Fibroblast of lung (primary cell): ENCODE data around the gene CPNE2. TPM values are rescaled to one million over a fixed set of nuclear protein-coding genes. Genes with fewer than 3 reads are reported as not detected.

ENCODE experiments used
- DNase-seq, 2 donors: peaks; one replicate each; pipeline versions ENCODE4 v3.0.0 to v3.0.0-alpha.2; 2010; ENCODE audit warnings: low read depth in 2 of 2
- H2AFZ ChIP-seq: 2 replicates; pipeline ENCODE4 v1.5.1; 2012; ENCODE audit warnings: low read length, control low read depth, inconsistent platforms
- H3K27ac ChIP-seq: 2 replicates; pipeline ENCODE4 v1.5.1; 2011; ENCODE audit warnings: low read length, control low read depth; ENCODE audit not compliant: insufficient read depth
- H3K27me3 ChIP-seq: 2 replicates; pipeline ENCODE4 v1.5.1; 2011; ENCODE audit warnings: mild to moderate bottlenecking, low read length; ENCODE audit not compliant: control insufficient read depth, insufficient read depth
- H3K36me3 ChIP-seq: 2 replicates; pipeline ENCODE4 v1.5.1; 2011; ENCODE audit warnings: low read length; ENCODE audit not compliant: control insufficient read depth, insufficient read depth
- H3K4me1 ChIP-seq: 2 replicates; pipeline ENCODE4 v1.5.1; 2011; ENCODE audit warnings: low read length; ENCODE audit not compliant: control insufficient read depth, insufficient read depth; ENCODE audit errors: extremely low read depth
- H3K4me2 ChIP-seq: 2 replicates; pipeline ENCODE4 v1.5.1; 2011; ENCODE audit warnings: low read length, control low read depth; ENCODE audit not compliant: insufficient read depth; ENCODE audit errors: extremely low read depth
- H3K4me3 ChIP-seq, 4 experiments: fragments of 200-600 bp in 1 of 4; sonication (generic) in 1 of 4; replicated peaks in 1 of 4; 2 replicates each; pipeline ENCODE4 v1.5.1; 2011 to 2016; ENCODE audit warnings: low read length in 4 of 4, low read depth in 3 of 4, mild to moderate bottlenecking in 3 of 4, control low read depth in 2 of 4, inconsistent platforms in 1 of 4, mixed read lengths in 1 of 4; ENCODE audit not compliant: insufficient read depth in 1 of 4; ENCODE audit errors: control extremely low read depth in 1 of 4
- H3K79me2 ChIP-seq: 2 replicates; pipeline ENCODE4 v1.5.1; 2012; ENCODE audit warnings: mild to moderate bottlenecking, low read length, inconsistent platforms; ENCODE audit not compliant: control insufficient read depth, insufficient read depth
- H3K9ac ChIP-seq: 2 replicates; pipeline ENCODE4 v1.5.1; 2011; ENCODE audit warnings: mild to moderate bottlenecking, low read length, control low read depth; ENCODE audit not compliant: insufficient read depth
- H3K9me3 ChIP-seq: 2 replicates; pipeline ENCODE4 v1.5.1; 2012; ENCODE audit warnings: low read depth, low read length; ENCODE audit not compliant: control insufficient read depth, insufficient read depth
- H4K20me1 ChIP-seq: 2 replicates; pipeline ENCODE4 v1.5.1; 2011; ENCODE audit warnings: low read length; ENCODE audit not compliant: control insufficient read depth, insufficient read depth; ENCODE audit errors: extremely low read depth
- EZH2 ChIP-seq: IDR thresholded peaks from 2 replicates; pipeline ENCODE4 v1.5.1; 2012; ENCODE audit warnings: low read length, control low read depth, mild to moderate bottlenecking; ENCODE audit errors: missing control alignments
- polyA plus RNA-seq, 2 donors: library from polyadenylated mRNA; depleted of rRNA in 1 of 2; stranded (reverse) in 1 of 2; unstranded in 1 of 2; fragments of >200 nt; gene quantifications; 2 replicates each; pipeline ENCODE4 v1.2.1, GENCODE V29; 2011 to 2012; ENCODE audit warnings: missing spikeins in 1 of 2
- total RNA-seq: library from RNA; depleted of rRNA; stranded (reverse); fragments of >200 nt; gene quantifications from 2 replicates; pipeline ENCODE4 v1.2.1, GENCODE V29; 2014
- TF ChIP-seq, protein P1 (sequence below), 2 donors: IDR thresholded peaks in 1 of 2; conservative IDR thresholded peaks in 1 of 2; 1 replicate in 1 of 2; 2 replicates in 1 of 2; pipeline ENCODE4 v1.5.1; 2011 to 2012; ENCODE audit warnings: low read length in 2 of 2, control low read depth in 1 of 2, inconsistent platforms in 1 of 2, low read depth in 1 of 2, mild to moderate bottlenecking in 1 of 2

CPNE2 gene
- total and polyA plus RNA-seq, 2 donors (not counting 1 experiment from before 2014, with no cell fraction given) = 20.5 to 39.6 TPM

DNA sequence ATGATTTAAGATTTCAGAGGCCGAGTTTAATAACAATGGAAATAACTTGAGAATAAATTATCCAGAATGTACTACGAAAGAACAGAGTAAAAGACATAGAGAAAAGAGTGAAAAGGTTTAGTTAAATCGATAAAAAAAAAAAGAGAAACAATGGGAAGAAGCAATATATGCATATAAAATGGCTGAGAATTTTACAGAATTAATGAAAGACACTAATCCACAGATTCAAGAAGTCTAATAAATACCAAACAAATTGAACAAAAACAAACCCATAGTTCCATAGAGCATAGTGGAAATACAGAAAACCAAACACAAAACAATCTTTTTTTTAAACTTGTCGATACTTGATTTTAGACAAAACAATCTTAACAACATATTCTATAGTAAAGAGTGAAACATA lies 91.7 kb downstream of the CPNE2 start:
- Histone ChIP-seq H3K4me1 (no peaks in the 10 kb centered on the region), H3K9me3 (no peaks in the 10 kb centered on the region), H2AFZ (no peak overlapping the region), H4K20me1 (no peaks in the 10 kb centered on the region), H3K36me3 (no peaks in the 10 kb centered on the region), H3K9ac (no peak overlapping the region), H3K4me3 (no peak overlapping the region), H3K79me2 (peaks cover 62% of the 10 kb centered on the region), H3K27ac (no peak overlapping the region), H3K27me3 (no peaks in the 10 kb centered on the region), H3K4me2 (no peak overlapping the region)
- no peak for TF ChIP-seq EZH2
- TF ChIP-seq, protein P1, sequence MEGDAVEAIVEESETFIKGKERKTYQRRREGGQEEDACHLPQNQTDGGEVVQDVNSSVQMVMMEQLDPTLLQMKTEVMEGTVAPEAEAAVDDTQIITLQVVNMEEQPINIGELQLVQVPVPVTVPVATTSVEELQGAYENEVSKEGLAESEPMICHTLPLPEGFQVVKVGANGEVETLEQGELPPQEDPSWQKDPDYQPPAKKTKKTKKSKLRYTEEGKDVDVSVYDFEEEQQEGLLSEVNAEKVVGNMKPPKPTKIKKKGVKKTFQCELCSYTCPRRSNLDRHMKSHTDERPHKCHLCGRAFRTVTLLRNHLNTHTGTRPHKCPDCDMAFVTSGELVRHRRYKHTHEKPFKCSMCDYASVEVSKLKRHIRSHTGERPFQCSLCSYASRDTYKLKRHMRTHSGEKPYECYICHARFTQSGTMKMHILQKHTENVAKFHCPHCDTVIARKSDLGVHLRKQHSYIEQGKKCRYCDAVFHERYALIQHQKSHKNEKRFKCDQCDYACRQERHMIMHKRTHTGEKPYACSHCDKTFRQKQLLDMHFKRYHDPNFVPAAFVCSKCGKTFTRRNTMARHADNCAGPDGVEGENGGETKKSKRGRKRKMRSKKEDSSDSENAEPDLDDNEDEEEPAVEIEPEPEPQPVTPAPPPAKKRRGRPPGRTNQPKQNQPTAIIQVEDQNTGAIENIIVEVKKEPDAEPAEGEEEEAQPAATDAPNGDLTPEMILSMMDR (conservative IDR thresholded peaks at IDR 0.05 in 1 of 2, IDR thresholded peaks at IDR 0.05 in 1 of 2; ENCODE audit: low read depth in 1 of 2, low read length in 2 of 2) = no peak
- DNase-seq = no peak

DNA sequence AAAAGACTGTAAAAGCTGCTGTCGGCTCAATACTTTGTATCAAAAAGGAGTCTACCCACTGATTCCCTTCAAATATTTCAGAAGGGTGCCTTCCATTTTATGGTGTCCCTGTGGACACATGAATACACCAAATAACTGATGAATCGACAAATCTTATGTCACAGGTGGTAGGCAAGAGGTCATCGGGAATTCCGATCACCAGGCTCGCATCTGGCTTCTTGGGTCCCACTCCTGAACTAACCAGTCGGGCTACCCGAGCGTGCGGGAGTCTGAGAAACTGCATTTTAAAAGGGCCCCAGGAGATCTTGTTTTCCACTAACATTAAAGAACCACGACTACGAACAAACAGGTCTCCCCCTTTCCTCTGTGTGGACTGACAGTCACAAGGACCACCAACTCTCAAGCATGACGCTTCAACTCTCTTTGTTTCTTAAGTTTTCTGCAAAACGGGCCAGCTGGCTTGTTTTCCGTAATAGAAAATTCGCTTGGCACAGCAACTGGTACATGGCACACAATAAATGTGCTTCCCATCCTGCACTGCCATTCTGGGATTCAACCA lies 92.6 kb downstream of the CPNE2 start:
- peaks cover under 1% of the 10 kb centered on the region for H3K4me1 ChIP-seq
- no peak for DNase-seq
- H3K27me3 ChIP-seq = no peaks in the 10 kb centered on the region
- H3K79me2 ChIP-seq = peaks cover 71% of the 10 kb centered on the region
- no peaks in the 10 kb centered on the region for H3K36me3 ChIP-seq
- no peaks in the 10 kb centered on the region for H3K9me3 ChIP-seq
- peak overlapping the region; percentile 92 for H3K9ac ChIP-seq
- H2AFZ ChIP-seq = no peak overlapping the region
- no peak for TF ChIP-seq EZH2
- TF ChIP-seq, protein P1 (conservative IDR thresholded peaks at IDR 0.05 in 1 of 2, IDR thresholded peaks at IDR 0.05 in 1 of 2; ENCODE audit: low read depth in 1 of 2, low read length in 2 of 2) = no peak
- peak overlapping the region; percentile 91 for H3K27ac ChIP-seq
- peak overlapping the region; percentile 92 for H3K4me2 ChIP-seq
- no peaks in the 10 kb centered on the region for H4K20me1 ChIP-seq
- H3K4me3 ChIP-seq = peak overlapping the region; percentile 64 to 93 (median 86)

DNA sequence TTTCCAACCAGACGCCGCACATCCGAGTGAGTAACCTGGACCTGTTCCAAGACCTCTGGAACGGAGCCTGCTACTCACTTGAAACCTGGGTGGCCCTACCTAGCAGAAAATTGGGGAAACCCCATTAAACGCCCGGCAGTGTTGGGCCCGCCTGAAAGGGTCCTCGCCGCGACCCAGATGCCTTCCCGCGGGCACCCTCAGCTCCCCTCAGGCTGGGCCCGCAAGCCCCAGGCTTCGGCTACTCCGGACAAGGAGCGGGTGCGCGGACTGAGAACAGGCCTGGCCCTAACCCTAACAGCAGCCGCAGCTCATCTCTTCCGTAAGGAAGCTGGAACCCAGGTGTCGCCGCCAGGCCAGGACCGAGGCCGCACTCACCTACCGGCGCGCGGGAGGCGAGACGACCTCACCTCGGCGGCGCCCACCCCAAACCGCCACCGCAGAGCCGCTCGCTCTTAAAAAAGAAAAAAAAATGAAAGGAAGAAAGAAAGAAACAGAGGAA lies 93.1 kb downstream of the CPNE2 start:
- Histone ChIP-seq H4K20me1 (no peaks in the 10 kb centered on the region), H3K4me2 (peak overlapping the region; percentile 92), H3K4me1 (peaks cover 3% of the 10 kb centered on the region), H3K9ac (peak overlapping the region; percentile 92), H2AFZ (peak overlapping the region; percentile 63), H3K27ac (peak overlapping the region; percentile 91), H3K27me3 (no peaks in the 10 kb centered on the region), H3K36me3 (no peaks in the 10 kb centered on the region), H3K9me3 (no peaks in the 10 kb centered on the region), H3K79me2 (peaks cover 74% of the 10 kb centered on the region), H3K4me3 (peak overlapping the region; percentile 64 to 93 (median 86))
- DNase-seq = peak; percentile 60 to 66
- no peak for TF ChIP-seq EZH2
- TF ChIP-seq, protein P1 (conservative IDR thresholded peaks at IDR 0.05 in 1 of 2, IDR thresholded peaks at IDR 0.05 in 1 of 2; ENCODE audit: low read depth in 1 of 2, low read length in 2 of 2) = no peak
